WTC11 (cell line): Measurements from ENCODE around the gene BOC. TPM values are rescaled to one million over a fixed set of nuclear protein-coding genes. Genes with fewer than 3 reads are reported as not detected.

Experiments used
- ATAC-seq: fragments of 200-7000 bp; cut with Tn5 transposase; 2 replicates; pipeline ENCODE4 v1.10.0; 2021; ENCODE audit warnings: mild to moderate bottlenecking, moderate library complexity
- CTCF ChIA-PET: fragments of 300-600 bp; sonication (Branson Sonifier 250); formaldehyde crosslinking; loops from one replicate; lab custom pipeline; 2021; ENCODE audit warnings: antibody characterized with exemption; lab: Charles Lee
- POLR2A ChIA-PET: fragments of 350-600 bp; sonication (Branson Sonifier 250); formaldehyde crosslinking; loops from one replicate; lab custom pipeline; 2021; ENCODE audit warnings: antibody characterized with exemption; lab: Charles Lee
- DNase-seq: peaks from one replicate; pipeline ENCODE4 v3.0.0; 2021; ENCODE audit warnings: low spot score
- H3K27ac Mint-ChIP-seq: 2 replicates; pipeline ENCODE4 v1.8.0; 2021; ENCODE audit warnings: mixed read lengths
- H3K27me3 Mint-ChIP-seq: 2 replicates; pipeline ENCODE4 v1.8.0; 2021; ENCODE audit warnings: low read depth, mild to moderate bottlenecking, moderate library complexity, mixed read lengths
- H3K36me3 Mint-ChIP-seq: 2 replicates; pipeline ENCODE4 v1.8.0; 2021; ENCODE audit warnings: mixed read lengths
- H3K4me1 Mint-ChIP-seq: 2 replicates; pipeline ENCODE4 v1.8.0; 2022; ENCODE audit warnings: mixed read lengths
- H3K4me3 Mint-ChIP-seq: 2 replicates; pipeline ENCODE4 v1.8.0; 2021; ENCODE audit warnings: mild to moderate bottlenecking, moderate library complexity, mixed read lengths
- H3K9me3 Mint-ChIP-seq: 2 replicates; pipeline ENCODE4 v1.8.0; 2021; ENCODE audit warnings: mixed read lengths
- CREM ChIP-seq: sonication (generic); formaldehyde crosslinking; IDR thresholded peaks from 2 replicates; pipeline ENCODE4 v1.8.1; 2022; ENCODE audit warnings: mild to moderate bottlenecking, missing genetic modification reagents, moderate library complexity
- ELF4 ChIP-seq: sonication (generic); formaldehyde crosslinking; IDR thresholded peaks from 2 replicates; pipeline ENCODE4 v1.8.1; 2022; ENCODE audit warnings: low read depth, mild to moderate bottlenecking, moderate library complexity, missing genetic modification reagents
- ERG ChIP-seq: fragments of 250-450 bp; sonication (Bioruptor Pico); IDR thresholded peaks from 2 replicates; pipeline ENCODE4 v1.8.0; 2021; ENCODE audit warnings: mild to moderate bottlenecking
- FOXP4 ChIP-seq: sonication (generic); formaldehyde crosslinking; IDR thresholded peaks from 2 replicates; pipeline ENCODE4 v1.8.0; 2022; ENCODE audit warnings: mild to moderate bottlenecking, missing genetic modification reagents
- GRHL2 ChIP-seq: fragments of 250-450 bp; sonication (Bioruptor Pico); IDR thresholded peaks from 2 replicates; pipeline ENCODE4 v1.8.0; 2022; ENCODE audit warnings: mild to moderate bottlenecking, moderate library complexity; ENCODE audit not compliant: insufficient replicate concordance, severe bottlenecking
- JAZF1 ChIP-seq: fragments of 250-450 bp; sonication (Bioruptor Pico); IDR thresholded peaks from 2 replicates; pipeline ENCODE4 v1.9.0; 2021; ENCODE audit warnings: moderate library complexity, mild to moderate bottlenecking, inconsistent platforms
- NFATC4 ChIP-seq: fragments of 250-450 bp; sonication (Bioruptor Pico); IDR thresholded peaks from 2 replicates; pipeline ENCODE4 v1.9.0; 2021; ENCODE audit warnings: mild to moderate bottlenecking
- NFE2L1 ChIP-seq: sonication (generic); formaldehyde crosslinking; IDR thresholded peaks from 2 replicates; pipeline ENCODE4 v1.8.1; 2023; ENCODE audit warnings: missing genetic modification reagents
- NR2C2 ChIP-seq: sonication (generic); formaldehyde crosslinking; IDR thresholded peaks from 2 replicates; pipeline ENCODE4 v1.8.0; 2022; ENCODE audit warnings: mild to moderate bottlenecking, missing genetic modification reagents
- OVOL2 ChIP-seq: fragments of 250-450 bp; sonication (Bioruptor Pico); IDR thresholded peaks from 2 replicates; pipeline ENCODE4 v1.9.0; 2021; ENCODE audit warnings: mild to moderate bottlenecking, borderline replicate concordance
- SMAD3 ChIP-seq: sonication (generic); formaldehyde crosslinking; IDR thresholded peaks from 2 replicates; pipeline ENCODE4 v1.8.0; 2022; ENCODE audit warnings: missing genetic modification reagents, mild to moderate bottlenecking, borderline replicate concordance
- TCF7 ChIP-seq: sonication (generic); formaldehyde crosslinking; IDR thresholded peaks from 2 replicates; pipeline ENCODE4 v1.8.0; 2022; ENCODE audit warnings: mild to moderate bottlenecking, low read depth, missing genetic modification reagents, moderate library complexity
- TEAD4 ChIP-seq: sonication (generic); formaldehyde crosslinking; IDR thresholded peaks from 2 replicates; pipeline ENCODE4 v1.8.0; 2022; ENCODE audit warnings: mild to moderate bottlenecking, missing genetic modification reagents
- ZBTB43 ChIP-seq: sonication (generic); formaldehyde crosslinking; IDR thresholded peaks from 2 replicates; pipeline ENCODE4 v1.8.1; 2023; ENCODE audit warnings: mild to moderate bottlenecking, missing genetic modification reagents
- ZNF232 ChIP-seq: sonication (generic); formaldehyde crosslinking; IDR thresholded peaks from 2 replicates; pipeline ENCODE4 v1.8.0; 2022; ENCODE audit warnings: mild to moderate bottlenecking, missing genetic modification reagents
- ZNF263 ChIP-seq: sonication (generic); formaldehyde crosslinking; IDR thresholded peaks from 2 replicates; pipeline ENCODE4 v1.8.1; 2022; ENCODE audit warnings: low read depth, mild to moderate bottlenecking, moderate library complexity, missing genetic modification reagents
- ZNF281 ChIP-seq: sonication (generic); formaldehyde crosslinking; IDR thresholded peaks from 2 replicates; pipeline ENCODE4 v1.8.0; 2023; ENCODE audit warnings: mild to moderate bottlenecking, missing genetic modification reagents
- ZNF317 ChIP-seq: sonication (generic); formaldehyde crosslinking; IDR thresholded peaks from 2 replicates; pipeline ENCODE4 v1.8.1; 2023; ENCODE audit warnings: low read depth, mild to moderate bottlenecking, moderate library complexity, missing genetic modification reagents, borderline replicate concordance
- ZNF671 ChIP-seq: fragments of 250-450 bp; sonication (Bioruptor Pico); IDR thresholded peaks from 2 replicates; pipeline ENCODE4 v1.8.0; 2021; ENCODE audit warnings: mild to moderate bottlenecking
- total RNA-seq: library from RNA; stranded (reverse); gene quantifications from 3 replicates; pipeline ENCODE4 v1.2.3, GENCODE V29; 2021
- TF ChIP-seq, protein P1 (sequence below): sonication (generic); formaldehyde crosslinking; IDR thresholded peaks from 2 replicates; pipeline ENCODE4 v1.8.1; 2023; ENCODE audit warnings: mild to moderate bottlenecking, missing genetic modification reagents, moderate library complexity
- TF ChIP-seq, protein P2 (sequence below): fragments of 200-600 bp; IDR thresholded peaks from 2 replicates; pipeline ENCODE4 v1.8.0; 2022; ENCODE audit warnings: antibody characterized with exemption

Gene BOC
- total RNA-seq, 1 experiment from 2014 or later = 8.0 TPM

GRCh38 chr3:113297841-113298240, 86.5 kb downstream of the BOC start:
- no peak overlapping the region for H3K4me3 Mint-ChIP-seq
- ATAC-seq (no peak; the same call in 1 of the 2 replicates), DNase-seq (no peak)
- no peak overlapping the region for H3K27ac Mint-ChIP-seq
- no peaks in the 10 kb centered on the region for H3K36me3 Mint-ChIP-seq
- H3K9me3 Mint-ChIP-seq = peaks cover 8% of the 10 kb centered on the region; the same call in 1 of the 2 replicates
- ChIA-PET CTCF (interaction anchor here (1.2 to 2.7 kb wide), 2 partner anchors 9 to 280 kb away, joined by 4 to 20 read pairs; no protein-coding TSS in a partner anchor), POLR2A (interaction anchor here (0.6 kb wide), 1 partner anchor 264 kb away, joined by 5 read pairs; no protein-coding TSS in a partner anchor)
- peaks cover 17% of the 10 kb centered on the region for H3K4me1 Mint-ChIP-seq
- TF ChIP-seq GRHL2 (CRISPR knock-in tag) = no peak
- no peak for TF ChIP-seq NFE2L1 (CRISPR knock-in tag)
- TF ChIP-seq ZNF317 = no peak
- TF ChIP-seq NFATC4 = no peak
- TF ChIP-seq JAZF1 (CRISPR knock-in tag) = no peak
- no peak for TF ChIP-seq FOXP4 (CRISPR knock-in tag)
- TF ChIP-seq, protein P1, sequence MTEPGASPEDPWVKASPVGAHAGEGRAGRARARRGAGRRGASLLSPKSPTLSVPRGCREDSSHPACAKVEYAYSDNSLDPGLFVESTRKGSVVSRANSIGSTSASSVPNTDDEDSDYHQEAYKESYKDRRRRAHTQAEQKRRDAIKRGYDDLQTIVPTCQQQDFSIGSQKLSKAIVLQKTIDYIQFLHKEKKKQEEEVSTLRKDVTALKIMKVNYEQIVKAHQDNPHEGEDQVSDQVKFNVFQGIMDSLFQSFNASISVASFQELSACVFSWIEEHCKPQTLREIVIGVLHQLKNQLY (CRISPR knock-in tag) = no peak
- no peak for TF ChIP-seq ZNF281 (CRISPR knock-in tag)
- no peak for TF ChIP-seq TEAD4 (CRISPR knock-in tag)
- H3K27me3 Mint-ChIP-seq = no peaks in the 10 kb centered on the region

DNA sequence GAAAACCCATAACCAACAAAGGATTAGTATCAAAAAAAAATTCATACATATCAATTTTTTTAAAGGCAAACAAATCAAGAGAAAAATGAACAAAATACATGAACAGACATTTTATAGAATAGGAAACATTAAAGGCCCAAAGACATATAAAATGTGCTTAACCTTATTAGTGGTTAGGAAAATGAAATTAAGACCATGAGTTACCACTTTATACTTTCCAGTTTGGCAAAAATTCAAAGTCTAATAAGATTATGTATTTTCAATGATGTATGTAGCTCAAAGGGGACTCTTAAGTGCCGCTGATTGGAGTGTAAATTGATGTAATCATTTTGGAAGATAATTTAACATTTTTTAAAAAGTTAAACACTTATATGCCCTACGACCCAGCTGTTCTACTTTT, 89.2 kb downstream of the BOC start:
- POLR2A ChIA-PET = no interaction called here
- Mint-ChIP-seq H3K36me3 (no peaks in the 10 kb centered on the region), H3K27me3 (no peaks in the 10 kb centered on the region), H3K4me3 (no peak overlapping the region), H3K4me1 (peaks cover 23% of the 10 kb centered on the region), H3K27ac (no peak overlapping the region), H3K9me3 (peaks cover 8% of the 10 kb centered on the region; the same call in 1 of the 2 replicates)
- CTCF ChIA-PET = no interaction called here
- no peak for ATAC-seq
- no peak for DNase-seq
- TF ChIP-seq ELF4 (CRISPR knock-in tag) (no peak), TCF7 (CRISPR knock-in tag) (no peak), OVOL2 (CRISPR knock-in tag) (no peak), ZNF671 (CRISPR knock-in tag) (no peak), ERG (no peak), ZBTB43 (CRISPR knock-in tag) (no peak), ZNF232 (CRISPR knock-in tag) (no peak), SMAD3 (no peak), JAZF1 (CRISPR knock-in tag) (no peak), FOXP4 (CRISPR knock-in tag) (no peak), NR2C2 (CRISPR knock-in tag) (no peak), CREM (CRISPR knock-in tag) (no peak), ZNF263 (no peak), NFATC4 (no peak)
- TF ChIP-seq, protein P1 (CRISPR knock-in tag) = no peak
- TF ChIP-seq, protein P2, sequence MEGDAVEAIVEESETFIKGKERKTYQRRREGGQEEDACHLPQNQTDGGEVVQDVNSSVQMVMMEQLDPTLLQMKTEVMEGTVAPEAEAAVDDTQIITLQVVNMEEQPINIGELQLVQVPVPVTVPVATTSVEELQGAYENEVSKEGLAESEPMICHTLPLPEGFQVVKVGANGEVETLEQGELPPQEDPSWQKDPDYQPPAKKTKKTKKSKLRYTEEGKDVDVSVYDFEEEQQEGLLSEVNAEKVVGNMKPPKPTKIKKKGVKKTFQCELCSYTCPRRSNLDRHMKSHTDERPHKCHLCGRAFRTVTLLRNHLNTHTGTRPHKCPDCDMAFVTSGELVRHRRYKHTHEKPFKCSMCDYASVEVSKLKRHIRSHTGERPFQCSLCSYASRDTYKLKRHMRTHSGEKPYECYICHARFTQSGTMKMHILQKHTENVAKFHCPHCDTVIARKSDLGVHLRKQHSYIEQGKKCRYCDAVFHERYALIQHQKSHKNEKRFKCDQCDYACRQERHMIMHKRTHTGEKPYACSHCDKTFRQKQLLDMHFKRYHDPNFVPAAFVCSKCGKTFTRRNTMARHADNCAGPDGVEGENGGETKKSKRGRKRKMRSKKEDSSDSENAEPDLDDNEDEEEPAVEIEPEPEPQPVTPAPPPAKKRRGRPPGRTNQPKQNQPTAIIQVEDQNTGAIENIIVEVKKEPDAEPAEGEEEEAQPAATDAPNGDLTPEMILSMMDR = no peak
